ENCODE data around the gene SIPA1L2. TPM values are rescaled to one million over a fixed set of nuclear protein-coding genes. Genes with fewer than 3 reads are reported as not detected.

The SIPA1L2 gene
- total RNA-seq, 1 donor from 2014 or later: 45.6 TPM

DNA sequence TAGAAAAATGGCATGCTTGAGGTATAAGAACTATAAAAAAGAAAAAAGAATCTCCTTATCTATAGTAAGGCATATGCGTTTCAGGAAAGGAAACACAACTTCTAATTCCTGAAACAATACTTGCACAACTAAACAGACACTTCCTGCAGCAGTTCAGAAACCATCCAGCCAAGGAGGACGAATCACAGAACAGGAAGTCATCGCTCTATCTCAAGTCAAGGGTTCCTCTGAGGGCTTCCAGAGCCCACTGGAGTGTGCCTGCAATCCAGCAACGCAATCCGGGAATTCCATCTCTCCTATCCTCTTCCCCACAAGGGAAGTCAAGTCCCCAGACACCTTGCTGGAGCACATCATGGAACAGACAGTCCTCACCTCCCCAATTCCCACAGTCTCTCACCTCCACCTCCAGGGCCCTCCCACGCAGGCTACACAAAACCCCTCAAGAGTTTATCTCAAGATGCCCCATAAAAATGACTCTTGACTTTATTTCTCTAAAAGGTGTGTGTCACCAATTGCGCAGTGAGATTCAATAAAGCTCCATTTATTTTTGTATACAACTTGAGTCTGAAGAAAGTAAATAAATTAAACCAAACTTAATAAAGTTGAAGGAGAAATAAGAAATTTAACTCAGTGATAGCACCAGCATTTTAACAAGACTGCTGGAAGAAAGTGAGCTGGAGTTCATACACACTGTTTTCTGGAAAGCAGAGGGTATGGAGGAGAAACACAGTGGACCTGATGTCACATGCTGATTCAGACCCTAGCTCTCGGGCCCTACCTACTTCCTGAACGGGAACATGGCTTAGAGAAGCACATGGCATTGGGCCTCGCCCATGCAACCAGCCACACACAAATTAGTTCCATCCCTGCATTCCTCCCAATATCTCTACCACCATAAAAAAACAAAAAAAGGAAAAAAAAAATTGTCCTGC, 39.9 kb downstream of the SIPA1L2 start:
- Mint-ChIP-seq H3K27ac (no peak overlapping the region), H3K4me1 (ENCODE audit: unreplicated experiment) (peaks cover 32% of the 10 kb centered on the region), H3K36me3 (peaks cover 15% of the 10 kb centered on the region), H3K27me3 (no peaks in the 10 kb centered on the region), H3K4me3 (no peak overlapping the region), H3K9me3 (peaks cover 5% of the 10 kb centered on the region)
- no peak for DNase-seq (ENCODE audit: extremely low spot score, unreplicated experiment)
- TF ChIP-seq, protein P1, sequence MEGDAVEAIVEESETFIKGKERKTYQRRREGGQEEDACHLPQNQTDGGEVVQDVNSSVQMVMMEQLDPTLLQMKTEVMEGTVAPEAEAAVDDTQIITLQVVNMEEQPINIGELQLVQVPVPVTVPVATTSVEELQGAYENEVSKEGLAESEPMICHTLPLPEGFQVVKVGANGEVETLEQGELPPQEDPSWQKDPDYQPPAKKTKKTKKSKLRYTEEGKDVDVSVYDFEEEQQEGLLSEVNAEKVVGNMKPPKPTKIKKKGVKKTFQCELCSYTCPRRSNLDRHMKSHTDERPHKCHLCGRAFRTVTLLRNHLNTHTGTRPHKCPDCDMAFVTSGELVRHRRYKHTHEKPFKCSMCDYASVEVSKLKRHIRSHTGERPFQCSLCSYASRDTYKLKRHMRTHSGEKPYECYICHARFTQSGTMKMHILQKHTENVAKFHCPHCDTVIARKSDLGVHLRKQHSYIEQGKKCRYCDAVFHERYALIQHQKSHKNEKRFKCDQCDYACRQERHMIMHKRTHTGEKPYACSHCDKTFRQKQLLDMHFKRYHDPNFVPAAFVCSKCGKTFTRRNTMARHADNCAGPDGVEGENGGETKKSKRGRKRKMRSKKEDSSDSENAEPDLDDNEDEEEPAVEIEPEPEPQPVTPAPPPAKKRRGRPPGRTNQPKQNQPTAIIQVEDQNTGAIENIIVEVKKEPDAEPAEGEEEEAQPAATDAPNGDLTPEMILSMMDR (conservative IDR thresholded peaks at IDR 0.05): no peak

DNA sequence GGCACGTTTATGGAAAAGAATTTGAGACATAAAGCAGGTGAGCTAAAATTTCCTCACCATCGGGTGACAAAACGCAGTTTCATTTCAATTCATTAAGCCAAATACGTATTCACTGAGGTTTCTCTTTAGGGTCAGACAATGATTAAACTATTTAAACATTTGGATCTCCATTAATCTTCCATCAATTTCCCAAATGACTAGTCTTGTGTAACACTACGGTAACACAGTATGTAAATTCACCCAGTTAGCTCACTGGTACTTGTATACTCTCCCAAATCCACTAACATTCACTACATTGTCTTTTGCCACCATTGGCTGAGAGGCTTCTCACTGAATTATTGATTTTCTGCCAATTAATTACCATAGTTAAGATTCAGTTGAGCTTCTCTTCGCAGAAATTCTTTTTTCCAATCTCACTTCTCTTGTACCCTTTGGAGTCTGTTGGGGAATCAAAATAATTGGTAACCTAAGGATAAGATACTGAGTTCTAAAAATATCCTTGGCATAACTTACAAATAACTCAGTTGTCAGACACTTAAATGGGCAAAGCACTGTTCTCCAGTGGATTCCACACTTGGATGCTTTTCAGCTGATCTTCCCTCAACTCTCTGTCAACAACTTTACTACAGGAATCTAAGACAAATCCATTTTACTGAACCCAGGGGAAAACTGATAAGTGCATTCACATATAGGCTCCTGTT, 40.7 kb downstream of the SIPA1L2 start:
- DNase-seq (ENCODE audit: extremely low spot score, unreplicated experiment): no peak
- TF ChIP-seq, protein P1 (conservative IDR thresholded peaks at IDR 0.05): no peak
- peaks cover 25% of the 10 kb centered on the region for H3K4me1 Mint-ChIP-seq (ENCODE audit: unreplicated experiment)
- H3K4me3 Mint-ChIP-seq: no peak overlapping the region
- peaks cover 15% of the 10 kb centered on the region for H3K36me3 Mint-ChIP-seq
- H3K9me3 Mint-ChIP-seq: peaks cover 5% of the 10 kb centered on the region
- H3K27ac Mint-ChIP-seq: no peak overlapping the region
- no peaks in the 10 kb centered on the region for H3K27me3 Mint-ChIP-seq

DNA sequence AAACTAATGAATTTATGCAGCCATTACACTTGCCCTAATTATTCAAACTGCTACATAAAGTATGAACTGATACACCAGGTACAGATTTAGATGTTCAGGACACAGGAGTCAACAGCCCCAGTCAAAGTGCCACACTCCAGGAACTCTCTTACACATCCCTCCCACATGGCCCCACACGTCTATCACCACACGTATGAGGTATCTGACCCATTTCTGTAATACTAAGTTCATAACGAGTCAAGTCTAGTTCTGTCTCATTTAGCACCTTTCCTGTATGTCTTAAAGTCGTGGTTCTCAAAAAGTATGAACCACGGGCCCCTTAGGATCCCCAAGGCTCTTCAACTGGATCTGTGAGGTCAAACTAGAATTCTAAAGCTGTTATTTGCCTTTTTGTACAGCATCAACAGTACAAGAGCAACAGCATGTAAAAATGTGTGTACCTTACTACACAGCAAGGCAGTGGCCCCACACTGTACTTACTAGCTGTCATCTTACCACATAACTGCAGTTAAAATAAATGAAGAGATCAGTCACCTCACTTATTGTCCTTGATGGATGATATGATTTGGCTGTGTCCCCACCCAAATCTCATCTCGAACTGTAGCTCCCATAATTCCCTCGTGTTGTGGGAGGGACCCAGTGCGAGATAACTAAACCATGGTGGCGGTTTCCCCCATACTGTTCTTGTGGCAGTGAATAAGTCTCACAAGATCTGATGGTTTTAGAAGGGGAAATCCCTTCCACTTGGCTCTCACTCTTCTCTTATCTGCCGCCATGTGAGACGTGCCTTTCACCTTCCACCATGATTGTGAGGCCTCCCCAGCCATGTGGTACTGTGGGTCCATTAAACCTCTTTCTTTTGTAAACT, 42.6 kb downstream of the SIPA1L2 start:
- Mint-ChIP-seq H3K9me3 (peaks cover 5% of the 10 kb centered on the region), H3K4me1 (ENCODE audit: unreplicated experiment) (peaks cover 19% of the 10 kb centered on the region), H3K4me3 (no peak overlapping the region), H3K27ac (no peak overlapping the region), H3K27me3 (no peaks in the 10 kb centered on the region), H3K36me3 (peaks cover 12% of the 10 kb centered on the region)
- TF ChIP-seq, protein P1 (conservative IDR thresholded peaks at IDR 0.05): no peak
- no peak for DNase-seq (ENCODE audit: extremely low spot score, unreplicated experiment)

DNA sequence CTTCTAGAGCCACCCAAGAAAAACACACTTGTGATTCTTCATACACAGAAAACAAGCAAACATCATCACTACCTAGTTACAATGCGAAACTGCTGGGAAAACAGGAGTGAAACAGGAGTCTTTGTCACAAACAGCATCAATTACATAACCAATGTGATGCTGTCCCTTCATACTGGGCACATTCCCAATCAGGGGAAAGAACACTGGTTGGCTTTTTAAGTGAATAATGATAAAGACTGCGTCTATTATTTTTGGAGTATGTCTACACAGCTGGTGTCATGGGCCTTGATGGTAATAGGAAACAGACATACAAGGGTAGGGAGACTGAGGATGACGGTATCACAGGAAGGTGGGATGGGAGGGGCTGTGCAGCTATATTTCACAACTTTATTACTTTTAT, 43.3 kb downstream of the SIPA1L2 start:
- no peak for DNase-seq (ENCODE audit: extremely low spot score, unreplicated experiment)
- Mint-ChIP-seq H3K4me3 (no peak overlapping the region), H3K36me3 (peaks cover 12% of the 10 kb centered on the region), H3K27ac (no peak overlapping the region), H3K9me3 (peaks cover 5% of the 10 kb centered on the region), H3K27me3 (no peaks in the 10 kb centered on the region), H3K4me1 (ENCODE audit: unreplicated experiment) (peaks cover 14% of the 10 kb centered on the region)
- TF ChIP-seq, protein P1 (conservative IDR thresholded peaks at IDR 0.05): no peak

DNA sequence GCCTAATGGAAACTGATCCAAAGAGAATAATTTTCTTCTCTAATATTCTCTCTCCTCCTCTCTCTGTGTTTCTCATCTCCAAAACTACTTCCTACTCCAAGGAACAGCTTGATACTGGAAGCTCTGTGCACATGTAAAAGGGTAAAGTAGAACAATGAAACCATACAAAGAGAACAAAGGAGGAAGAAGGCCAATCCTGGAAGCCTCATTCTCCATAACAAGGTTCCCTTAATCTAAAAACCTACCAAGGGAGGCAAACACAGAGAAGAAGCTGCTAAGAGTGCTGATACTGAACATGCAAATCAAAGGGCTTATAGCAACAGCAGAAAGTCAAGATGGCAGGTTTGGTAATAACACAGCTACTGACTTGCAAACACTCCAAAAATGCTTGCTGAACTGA, 44.4 kb downstream of the SIPA1L2 start:
- no peak overlapping the region for H3K4me3 Mint-ChIP-seq
- H3K27me3 Mint-ChIP-seq: no peaks in the 10 kb centered on the region
- peaks cover 10% of the 10 kb centered on the region for H3K4me1 Mint-ChIP-seq (ENCODE audit: unreplicated experiment)
- H3K9me3 Mint-ChIP-seq: peaks cover 5% of the 10 kb centered on the region
- H3K36me3 Mint-ChIP-seq: peaks cover 16% of the 10 kb centered on the region
- DNase-seq (ENCODE audit: extremely low spot score, unreplicated experiment): no peak
- no peak overlapping the region for H3K27ac Mint-ChIP-seq
- TF ChIP-seq, protein P1 (conservative IDR thresholded peaks at IDR 0.05): no peak

All from type B pancreatic cell (in vitro differentiated cells).